ENCODE results near the gene CRLF2.
"Not testable (repeated sequence)": the region's sequence is repeated elsewhere in the genome, so short reads cannot be mapped to it uniquely, and the experiment has no call there.

Gene CRLF2

GRCh38 chrX:1190596-1191145 is 21.8 kb downstream of the CRLF2 start:
- no peak overlapping the region for H3K4me3 ChIP-seq (ENCODE audit: low read depth, low read length)
- no peak for TF ChIP-seq CTCF (IDR thresholded peaks at IDR 0.05; ENCODE audit: low read depth, low read length, missing control alignments)
- DNase-seq (ENCODE audit: low read depth), result no peak

GRCh38 chrX:1185561-1185960 is 26.9 kb downstream of the CRLF2 start:
- no peak for TF ChIP-seq CTCF (IDR thresholded peaks at IDR 0.05; ENCODE audit: low read depth, low read length, missing control alignments)
- no peak overlapping the region for H3K4me3 ChIP-seq (ENCODE audit: low read depth, low read length)
- DNase-seq (ENCODE audit: low read depth), result no peak

GRCh38 chrX:1182211-1182610 is 30.2 kb downstream of the CRLF2 start:
- H3K4me3 ChIP-seq (ENCODE audit: low read depth, low read length), result no peak overlapping the region
- DNase-seq (ENCODE audit: low read depth), result no peak
- no peak for TF ChIP-seq CTCF (IDR thresholded peaks at IDR 0.05; ENCODE audit: low read depth, low read length, missing control alignments)

- not testable (repeated sequence) for H3K4me3 ChIP-seq (ENCODE audit: low read depth, low read length); DNase-seq (ENCODE audit: low read depth)
These were observed 30.8 kb downstream of the CRLF2 start for GRCh38 chrX:1181661-1182060.

- DNase-seq (ENCODE audit: low read depth), result no peak
- TF ChIP-seq CTCF (IDR thresholded peaks at IDR 0.05; ENCODE audit: low read depth, low read length, missing control alignments), result no peak
- H3K4me3 ChIP-seq (ENCODE audit: low read depth, low read length), result no peak overlapping the region
These were observed 31.3 kb downstream of the CRLF2 start for GRCh38 chrX:1181170-1181569.

- no peak for DNase-seq (ENCODE audit: low read depth)
- no peak for TF ChIP-seq CTCF (IDR thresholded peaks at IDR 0.05; ENCODE audit: low read depth, low read length, missing control alignments)
- H3K4me3 ChIP-seq (ENCODE audit: low read depth, low read length), result no peak overlapping the region
These were observed 33.8 kb downstream of the CRLF2 start for GRCh38 chrX:1178580-1179057.

GRCh38 chrX:1176531-1177320 is 35.7 kb downstream of the CRLF2 start:
- H3K4me3 ChIP-seq (ENCODE audit: low read depth, low read length); DNase-seq (ENCODE audit: low read depth): not testable (repeated sequence)

- not testable (repeated sequence) for H3K4me3 ChIP-seq (ENCODE audit: low read depth, low read length); DNase-seq (ENCODE audit: low read depth)
These were observed 37.6 kb downstream of the CRLF2 start for GRCh38 chrX:1174609-1175545.

GRCh38 chrX:1173435-1173834 is 39.0 kb downstream of the CRLF2 start:
- DNase-seq (ENCODE audit: low read depth); H3K4me3 ChIP-seq (ENCODE audit: low read depth, low read length): not testable (repeated sequence)
